HepG2 (cell line): ENCODE measurements around the gene FGF18. TPM values are rescaled to one million over a fixed set of nuclear protein-coding genes. Genes with fewer than 3 reads are reported as not detected.

Experiments used
- AGO2 ChIP-seq: fragments of 200-400 bp; formaldehyde crosslinking; optimal IDR thresholded peaks from 2 replicates; pipeline ENCODE3; 2017; ENCODE audit warnings: mild to moderate bottlenecking, low read depth, low read length, moderate library complexity
- AHR ChIP-seq: IDR thresholded peaks from 2 replicates; pipeline ENCODE4 v1.6.1; 2018; ENCODE audit warnings: missing genetic modification reagents, missing compliant biosample characterization
- ATF5 ChIP-seq: sonication (generic); formaldehyde crosslinking; IDR thresholded peaks from 2 replicates; pipeline ENCODE4 v1.4.0; 2020; ENCODE audit warnings: mild to moderate bottlenecking, low read depth, missing genetic modification reagents
- KDM3A ChIP-seq: IDR thresholded peaks from 2 replicates; pipeline ENCODE4 v1.6.1; 2018; ENCODE audit warnings: low read depth, missing compliant biosample characterization
- KDM4B ChIP-seq: sonication (generic); formaldehyde crosslinking; IDR thresholded peaks from 2 replicates; pipeline ENCODE4 v1.4.0; 2020; ENCODE audit warnings: missing genetic modification reagents
- PHF20 ChIP-seq: sonication (generic); formaldehyde crosslinking; IDR thresholded peaks from 2 replicates; pipeline ENCODE4 v1.5.0; 2020; ENCODE audit warnings: mild to moderate bottlenecking, missing genetic modification reagents
- SETDB1 ChIP-seq: sonication (generic); formaldehyde crosslinking; IDR thresholded peaks from 2 replicates; pipeline ENCODE4 v1.5.1; 2020; ENCODE audit warnings: missing genetic modification reagents, mild to moderate bottlenecking, borderline replicate concordance
- SRSF4 ChIP-seq: fragments of 200-400 bp; formaldehyde crosslinking; IDR thresholded peaks from one replicate; pipeline ENCODE4 v1.6.1; 2018; ENCODE audit warnings: mild to moderate bottlenecking, low read depth, low read length, moderate library complexity; ENCODE audit not compliant: poor library complexity, severe bottlenecking
- TEAD3 ChIP-seq: optimal IDR thresholded peaks from 2 replicates; pipeline ENCODE3; 2016; ENCODE audit warnings: borderline replicate concordance
- THAP9 ChIP-seq: sonication (generic); formaldehyde crosslinking; IDR thresholded peaks from 2 replicates; pipeline ENCODE4; 2020; ENCODE audit warnings: missing genetic modification reagents, mild to moderate bottlenecking, borderline replicate concordance
- TMF1 ChIP-seq: sonication (generic); formaldehyde crosslinking; IDR thresholded peaks from 2 replicates; pipeline ENCODE4 v1.8.1; 2022; ENCODE audit warnings: low read depth, missing genetic modification reagents
- ZBTB43 ChIP-seq: sonication (generic); formaldehyde crosslinking; conservative IDR thresholded peaks from 2 replicates; pipeline ENCODE4 v1.4.0; 2020; ENCODE audit warnings: missing genetic modification reagents
- ZBTB49 ChIP-seq: sonication (generic); formaldehyde crosslinking; IDR thresholded peaks from 2 replicates; pipeline ENCODE4 v1.4.0; 2020; ENCODE audit warnings: missing genetic modification reagents, borderline replicate concordance
- ZNF263 ChIP-seq: sonication (generic); formaldehyde crosslinking; IDR thresholded peaks from 2 replicates; pipeline ENCODE4 v1.4.0; 2020; ENCODE audit warnings: missing genetic modification reagents
- ZNF335 ChIP-seq: sonication (generic); formaldehyde crosslinking; IDR thresholded peaks from 2 replicates; pipeline ENCODE4 v1.4.0; 2020; ENCODE audit warnings: missing genetic modification reagents
- ZNF549 ChIP-seq: sonication (generic); formaldehyde crosslinking; IDR thresholded peaks from 2 replicates; pipeline ENCODE4 v1.5.0; 2020; ENCODE audit warnings: missing genetic modification reagents
- ZNF567 ChIP-seq: sonication (generic); formaldehyde crosslinking; IDR thresholded peaks from 2 replicates; pipeline ENCODE4 v1.8.1; 2023; ENCODE audit warnings: mild to moderate bottlenecking, missing genetic modification reagents, borderline replicate concordance
- ZNF670 ChIP-seq: sonication (generic); formaldehyde crosslinking; IDR thresholded peaks from 2 replicates; pipeline ENCODE4 v1.8.0; 2022; ENCODE audit warnings: mild to moderate bottlenecking, missing genetic modification reagents, borderline replicate concordance
- ZNF672 ChIP-seq: sonication (generic); formaldehyde crosslinking; IDR thresholded peaks from 2 replicates; pipeline ENCODE4 v1.8.1; 2022; ENCODE audit warnings: missing genetic modification reagents
- ZNF746 ChIP-seq: sonication (generic); formaldehyde crosslinking; IDR thresholded peaks from 2 replicates; pipeline ENCODE4 v1.8.0; 2022; ENCODE audit warnings: mild to moderate bottlenecking, missing genetic modification reagents
- ZNF768 ChIP-seq: sonication (generic); formaldehyde crosslinking; IDR thresholded peaks from 2 replicates; pipeline ENCODE4 v1.4.0; 2020; ENCODE audit warnings: missing genetic modification reagents
- ZZZ3 ChIP-seq: sonication (generic); formaldehyde crosslinking; IDR thresholded peaks from 2 replicates; pipeline ENCODE4 v1.4.0; 2020; ENCODE audit warnings: missing genetic modification reagents, mild to moderate bottlenecking, borderline replicate concordance
- polyA plus RNA-seq, 8 experiments: library from polyadenylated mRNA; depleted of rRNA in 3 of 8; stranded (reverse) in 7 of 8; unstranded in 1 of 8; fragments of >200 nt; fragmentation: Illumina TruSeq in 4 of 8; extraction: Trizol in 4 of 8; gene quantifications; 2 replicates each; pipeline versions ENCODE4 v1.2.1 to v1.2.3, GENCODE V29; 2011 to 2016; ENCODE audit warnings: low read depth in 4 of 8, missing spikeins in 1 of 8, mixed read lengths in 1 of 8; ENCODE audit not compliant: insufficient read depth in 1 of 8
- total RNA-seq, 5 experiments: library from RNA; depleted of rRNA; stranded (reverse); fragments of >200 nt; fragmentation: Illumina TruSeq; extraction: Trizol; gene quantifications; 2 replicates each; pipeline ENCODE4 v1.2.3, GENCODE V29; 2016; ENCODE audit warnings: low read depth in 1 of 5

FGF18 gene
- total and polyA plus RNA-seq, 2 of the 13 experiments (the other 11 are each of a cell fraction or from before 2014, with no cell fraction given): not detected

- TF ChIP-seq ZBTB49 (CRISPR knock-in tag) (no peak), ZNF768 (CRISPR knock-in tag) (peak; percentile 37), ZNF263 (CRISPR knock-in tag) (peak; percentile 55; the same call in 1 of the 2 replicates), SRSF4 (peak; percentile 14), AHR (0 out of 2 replicates have a peak, but pooled peaks have one; percentile 41), KDM3A (CRISPR knock-in tag) (0 out of 2 replicates have a peak, but pooled peaks have one; percentile 56), TMF1 (peak; percentile 93; the same call in 1 of the 2 replicates), ZNF672 (peak; percentile 60; the same call in 1 of the 2 replicates), AGO2 (peak; percentile 98), ZNF549 (CRISPR knock-in tag) (no peak), TEAD3 (CRISPR knock-in tag) (peak; percentile 30), ZNF670 (CRISPR knock-in tag) (peak; percentile 91), PHF20 (CRISPR knock-in tag) (no peak; the same call in 1 of the 2 replicates), KDM4B (CRISPR knock-in tag) (peak; percentile 37; the same call in 1 of the 2 replicates), ZBTB43 (CRISPR knock-in tag) (peak; percentile 41), ZZZ3 (CRISPR knock-in tag) (peak; percentile 38; the same call in 1 of the 2 replicates), THAP9 (no peak), ZNF567 (no peak), ZNF335 (CRISPR knock-in tag) (peak; percentile 41; the same call in 1 of the 2 replicates), ATF5 (CRISPR knock-in tag) (no peak), ZNF746 (CRISPR knock-in tag) (peak; percentile 66; the same call in 1 of the 2 replicates), SETDB1 (CRISPR knock-in tag) (peak; percentile 37; the same call in 1 of the 2 replicates)
Measured at GRCh38 chr5:171387970-171388815, 31.3 kb upstream of the FGF18 start (continued).
